Measurements from ENCODE around the gene PLAC1. TPM values are rescaled to one million over a fixed set of nuclear protein-coding genes. Genes with fewer than 3 reads are reported as not detected.

The PLAC1 gene
- total and polyA plus RNA-seq, 2 of the 4 experiments (the other 2 are of a cell fraction), result 0.36 to 0.74 TPM

GRCh38 chrX:134528960-134529359 lies 129.3 kb downstream of the PLAC1 start:
- H2BK120ac ChIP-seq (ENCODE audit: low read depth, low read length), result 0 out of 2 replicates have a peak overlapping the region, but pooled peaks have one; percentile 17
- H3K36me3 ChIP-seq (ENCODE audit: control insufficient read depth, insufficient read depth, low read length), result no peaks in the 10 kb centered on the region
- H3K4ac ChIP-seq (ENCODE audit: low read depth, low read length), result peak overlapping the region; percentile 29
- peak overlapping the region; percentile 35; the same call in 1 of the 3 replicates for H2BK15ac ChIP-seq (ENCODE audit: low read depth, low read length)
- no peaks in the 10 kb centered on the region for H3K9me3 ChIP-seq (ENCODE audit: control insufficient read depth, insufficient read depth, low read length)
- POLR2A ChIA-PET (ENCODE audit: unreplicated experiment), result no interaction called here
- dilution Hi-C loops (cut with HindIII; ENCODE audit: low sequenced_read_pairs, unreplicated experiment), result no loop called here
- intact Hi-C loops (cut with micrococcal nuclease), result no loop called here
- H4K8ac ChIP-seq (ENCODE audit: low read depth in 2 of 2, low read length in 2 of 2), result no peak overlapping the region; a peak in 1 of 4 replicates
- no peak overlapping the region for H2AK9ac ChIP-seq (replicated peaks; ENCODE audit: low read depth, low read length, poor library complexity)
- BruUV-seq (replicated peaks), result no TSS peak
- no peak overlapping the region for H3K27ac ChIP-seq (ENCODE audit: insufficient read depth, low read length)
- no peaks in the 10 kb centered on the region for H3K79me1 ChIP-seq (ENCODE audit: low read depth in 1 of 2, low read length in 2 of 2)
- no peak overlapping the region for H3K56ac ChIP-seq (ENCODE audit: extremely low read depth, insufficient read depth, low read length)
- H3K14ac ChIP-seq (replicated peaks; ENCODE audit: low read depth, low read length), result no peak overlapping the region
- H3K4me2 ChIP-seq (ENCODE audit: low read depth, low read length), result no peak overlapping the region
- no CpG with 5 or more reads among the region's 3 CpGs for WGBS, 2 experiments (ENCODE audit: extremely low coverage in 2 of 2, insufficient read length in 1 of 2)
- no peak overlapping the region for H3K4me3 ChIP-seq (ENCODE audit: insufficient read depth, low read depth, low read length)
- H2BK20ac ChIP-seq (ENCODE audit: low read depth, low read length), result no peak overlapping the region
- H3K4me1 ChIP-seq (ENCODE audit: control insufficient read depth, insufficient read depth, low read length), result peaks cover 4% of the 10 kb centered on the region; the same call in 1 of the 2 replicates
- H4K91ac ChIP-seq (ENCODE audit: insufficient read depth, low read depth, low read length), result 0 out of 2 replicates have a peak overlapping the region, but pooled peaks have one; percentile 6
- H2AFZ ChIP-seq (replicated peaks; ENCODE audit: low read length, poor library complexity), result no peak overlapping the region
- no peak overlapping the region for H3K23ac ChIP-seq (ENCODE audit: low read depth, low read length)
- no peaks in the 10 kb centered on the region for H4K20me1 ChIP-seq (ENCODE audit: insufficient read depth, low read length)
- H2AK5ac ChIP-seq (ENCODE audit: low read depth, low read length), result 0 out of 2 replicates have a peak overlapping the region, but pooled peaks have one; percentile 8
- DNase-seq (no peak), ATAC-seq (ENCODE audit: low read depth) (no peak)
- H3K27me3 ChIP-seq (ENCODE audit: control insufficient read depth, insufficient read depth, low read length), result no peaks in the 10 kb centered on the region
- in situ Hi-C loops (cut with MboI; ENCODE audit: low sequenced_read_pairs), result loop anchor here (10.0 kb wide), 1 partner anchor 226 kb away; no protein-coding TSS in a partner anchor
- H4K5ac ChIP-seq (ENCODE audit: low read depth, low read length), result peak overlapping the region; percentile 64; the same call in 1 of the 2 replicates
- no peaks in the 10 kb centered on the region; the same call in 1 of the 2 replicates for H3K9me1 ChIP-seq (ENCODE audit: insufficient read depth, low read length)
- CTCF ChIA-PET, result no interaction called here
- TF ChIP-seq MAFK (IDR thresholded peaks at IDR 0.05; ENCODE audit: low read depth, low read length), result no peak
- TF ChIP-seq SMC3 (IDR thresholded peaks at IDR 0.05; ENCODE audit: low read depth, low read length), result no peak
- no peak for TF ChIP-seq FOS (IDR thresholded peaks at IDR 0.05; ENCODE audit: low read depth, low read length)
- no peak for TF ChIP-seq RFX5 (IDR thresholded peaks at IDR 0.05; ENCODE audit: low read depth, low read length)
- no peak for TF ChIP-seq NFE2L2 (IDR thresholded peaks at IDR 0.05; ENCODE audit: low read depth, low read length)
- no peak for TF ChIP-seq POLR2A (IDR thresholded peaks at IDR 0.05; ENCODE audit: low read depth, low read length)
- no peak for TF ChIP-seq USF2 (IDR thresholded peaks at IDR 0.05; ENCODE audit: low read depth, low read length)
- no peak for TF ChIP-seq RCOR1 (IDR thresholded peaks at IDR 0.05; ENCODE audit: insufficient replicate concordance, low read length)
- TF ChIP-seq MAZ (IDR thresholded peaks at IDR 0.05; ENCODE audit: borderline replicate concordance, low read depth, low read length), result no peak
- no peak for TF ChIP-seq CEBPB (IDR thresholded peaks at IDR 0.05; ENCODE audit: low read depth, low read length)
- no peak for TF ChIP-seq CTCF (conservative IDR thresholded peaks at IDR 0.05; ENCODE audit: low read depth, low read length)
- TF ChIP-seq RAD21 (IDR thresholded peaks at IDR 0.05; ENCODE audit: low read length), result no peak
- TF ChIP-seq BHLHE40 (IDR thresholded peaks at IDR 0.05; ENCODE audit: low read depth, low read length), result no peak
- no peak for TF ChIP-seq MXI1 (IDR thresholded peaks at IDR 0.05; ENCODE audit: borderline replicate concordance, low read depth, low read length)
- no peak overlapping the region for H2BK5ac ChIP-seq (ENCODE audit: low read depth, low read length, poor library complexity, severe bottlenecking)
- no peak overlapping the region for H3K18ac ChIP-seq (ENCODE audit: low read depth, low read length)
- H3K9ac ChIP-seq (ENCODE audit: low read depth, low read length), result no peak overlapping the region

Data from IMR-90 (cell line).